Diencephalon (tissue), 1 donor: ENCODE measurements around the gene RORB. TPM values are rescaled to one million over a fixed set of nuclear protein-coding genes. Genes with fewer than 3 reads are reported as not detected.

Source experiments
- total RNA-seq: library from RNA; depleted of rRNA; stranded (reverse); fragments of >200 nt; gene quantifications from one replicate; pipeline ENCODE4 v1.2.3, GENCODE V29; 2014

The RORB gene
- 18.7 TPM for total RNA-seq

GRCh38 chr9:74496819-74497747, at the start of gene RORB:
TSS of gene RORB (plus strand) at chr9:74497335. CDS start at chr9:74497977, 642 bp downstream.

